Upper lobe of left lung (tissue), 4 donors: ENCODE data around the gene MSANTD2.

Source experiments
- POLR2AphosphoS5 ChIP-seq, 2 donors: sonication (generic); formaldehyde crosslinking; IDR thresholded peaks; one replicate each; pipeline ENCODE4 v1.5.1; 2017; ENCODE audit warnings: antibody characterized with exemption in 2 of 2
- TF ChIP-seq, protein P1 (sequence below), 6 experiments: fragments of 450-650 bp in 4 of 6; fragments of 200-600 bp in 2 of 6; sonication (generic) in 2 of 6; IDR thresholded peaks; one replicate each; pipeline ENCODE4 v1.5.1; 2016 to 2019; ENCODE audit warnings: antibody characterized with exemption in 6 of 6

DNA sequence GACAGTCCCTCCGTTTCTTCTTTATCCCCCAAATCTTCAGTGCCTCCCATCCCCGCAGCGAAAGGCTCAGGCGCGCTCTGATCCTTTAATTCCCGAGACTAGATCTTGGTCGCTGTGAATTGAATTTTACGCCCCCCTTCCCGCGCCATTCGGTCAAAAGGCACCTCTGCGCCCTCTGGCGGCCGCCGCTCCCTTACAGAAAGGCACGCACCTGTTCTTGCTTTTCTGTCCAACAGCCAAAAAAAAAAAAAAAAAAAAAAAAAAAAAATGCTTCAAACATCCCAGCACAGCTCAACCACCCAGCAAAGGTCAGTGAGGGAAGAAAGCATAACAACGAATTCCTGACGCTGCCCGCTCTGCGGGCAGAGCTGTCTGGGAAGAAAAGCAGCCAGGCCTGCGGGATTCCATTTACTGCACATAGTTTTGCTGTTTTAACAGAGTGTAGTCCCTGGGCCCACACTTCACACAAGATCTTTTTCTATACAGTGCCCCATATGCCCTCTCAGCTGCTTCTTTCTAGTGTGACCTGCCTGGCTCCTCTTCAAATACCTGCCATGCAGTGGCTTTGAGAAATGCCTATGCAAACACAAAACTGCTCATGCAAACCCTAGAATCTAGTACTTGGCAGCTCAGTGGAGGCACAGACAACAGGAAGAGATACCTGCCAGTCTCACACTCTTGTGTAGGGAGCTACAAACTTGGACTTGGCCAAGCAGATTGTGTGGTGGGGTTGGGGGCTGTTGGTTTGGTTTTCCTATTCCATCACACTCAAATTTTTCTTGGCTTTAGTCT lies 36.9 kb downstream of the MSANTD2 start:
- TF ChIP-seq, protein P1, sequence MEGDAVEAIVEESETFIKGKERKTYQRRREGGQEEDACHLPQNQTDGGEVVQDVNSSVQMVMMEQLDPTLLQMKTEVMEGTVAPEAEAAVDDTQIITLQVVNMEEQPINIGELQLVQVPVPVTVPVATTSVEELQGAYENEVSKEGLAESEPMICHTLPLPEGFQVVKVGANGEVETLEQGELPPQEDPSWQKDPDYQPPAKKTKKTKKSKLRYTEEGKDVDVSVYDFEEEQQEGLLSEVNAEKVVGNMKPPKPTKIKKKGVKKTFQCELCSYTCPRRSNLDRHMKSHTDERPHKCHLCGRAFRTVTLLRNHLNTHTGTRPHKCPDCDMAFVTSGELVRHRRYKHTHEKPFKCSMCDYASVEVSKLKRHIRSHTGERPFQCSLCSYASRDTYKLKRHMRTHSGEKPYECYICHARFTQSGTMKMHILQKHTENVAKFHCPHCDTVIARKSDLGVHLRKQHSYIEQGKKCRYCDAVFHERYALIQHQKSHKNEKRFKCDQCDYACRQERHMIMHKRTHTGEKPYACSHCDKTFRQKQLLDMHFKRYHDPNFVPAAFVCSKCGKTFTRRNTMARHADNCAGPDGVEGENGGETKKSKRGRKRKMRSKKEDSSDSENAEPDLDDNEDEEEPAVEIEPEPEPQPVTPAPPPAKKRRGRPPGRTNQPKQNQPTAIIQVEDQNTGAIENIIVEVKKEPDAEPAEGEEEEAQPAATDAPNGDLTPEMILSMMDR (IDR thresholded peaks at IDR 0.05) = peak; percentile 56 to 75 (median 71)
- no peak for TF ChIP-seq POLR2AphosphoS5 (IDR thresholded peaks at IDR 0.05)
